A673 (cell line): ENCODE data around the gene RASL10B. TPM values are rescaled to one million over a fixed set of nuclear protein-coding genes. Genes with fewer than 3 reads are reported as not detected.

Source experiments
- BruUV-seq: library from RNA; stranded (reverse); fragments of 400-500 nt; replicated peaks from 2 replicates; lab custom pipeline; 2021; lab: Mats Ljungman, UMichigan
- CTCF ChIA-PET: fragments of 300-600 bp; sonication (Branson Sonifier 250); formaldehyde crosslinking; loops from one replicate; lab custom pipeline; 2022; ENCODE audit warnings: antibody characterized with exemption; lab: Charles Lee
- POLR2A ChIA-PET: fragments of 300-600 bp; sonication (Branson Sonifier 250); formaldehyde crosslinking; loops from one replicate; lab custom pipeline; 2022; ENCODE audit warnings: antibody characterized with exemption; ENCODE audit not compliant: low non-redundant PET; lab: Charles Lee
- DNase-seq: peaks from one replicate; pipeline ENCODE4 v3.0.0-alpha.2; 2015; ENCODE audit warnings: low spot score
- H3K27ac ChIP-seq: fragments of 200-600 bp; sonication (generic); 2 replicates; pipeline ENCODE4 v1.5.1; 2016; ENCODE audit warnings: mixed run types, low read depth, mild to moderate bottlenecking, mixed read lengths, antibody characterized with exemption, low read length; ENCODE audit not compliant: poor library complexity, severe bottlenecking
- H3K27me3 ChIP-seq: fragments of 200-600 bp; sonication (generic); replicated peaks from 2 replicates; pipeline ENCODE4 v1.6.1; 2017; ENCODE audit warnings: mixed run types, low read depth, mild to moderate bottlenecking, mixed read lengths, antibody characterized with exemption, low read length; ENCODE audit not compliant: insufficient read depth, poor library complexity
- H3K36me3 ChIP-seq: fragments of 200-600 bp; sonication (generic); 2 replicates; pipeline ENCODE4 v1.6.1; 2016; ENCODE audit warnings: mixed run types, mild to moderate bottlenecking, mixed read lengths, antibody characterized with exemption, low read length; ENCODE audit not compliant: insufficient read depth, poor library complexity, severe bottlenecking
- H3K4me1 ChIP-seq: fragments of 200-600 bp; sonication (generic); 2 replicates; pipeline ENCODE4 v1.6.1; 2017; ENCODE audit warnings: mixed run types, mild to moderate bottlenecking, mixed read lengths, antibody characterized with exemption, low read length; ENCODE audit not compliant: insufficient read depth, poor library complexity, severe bottlenecking
- H3K4me3 ChIP-seq: fragments of 200-600 bp; sonication (generic); 2 replicates; pipeline ENCODE4 v1.5.1; 2016; ENCODE audit warnings: low read depth, mixed run types, mild to moderate bottlenecking, mixed read lengths, low read length; ENCODE audit not compliant: poor library complexity, severe bottlenecking
- H3K9me3 ChIP-seq: fragments of 200-600 bp; sonication (generic); 2 replicates; pipeline ENCODE4 v1.6.1; 2016; ENCODE audit warnings: mixed run types, low read depth, mild to moderate bottlenecking, mixed read lengths, antibody characterized with exemption, low read length; ENCODE audit not compliant: poor library complexity, severe bottlenecking
- CTCF ChIP-seq: fragments of 300-800, 200-600 bp; sonication (generic); conservative IDR thresholded peaks from 2 replicates; pipeline ENCODE4 v1.5.1; 2017; ENCODE audit warnings: low read depth, mild to moderate bottlenecking, antibody characterized with exemption, low read length, moderate library complexity, mixed read lengths
- EZH2 ChIP-seq: fragments of 200-600 bp; sonication (generic); IDR thresholded peaks from 2 replicates; pipeline ENCODE4 v1.6.1; 2017; ENCODE audit warnings: borderline replicate concordance, low read depth, mild to moderate bottlenecking, mixed read lengths, antibody characterized with exemption, low read length; ENCODE audit not compliant: poor library complexity, severe bottlenecking
- intact Hi-C: fragments of 100-400 bp; cut with micrococcal nuclease; formaldehyde crosslinking; loops from one replicate; pipeline ENCODE4 v1.10.0; 2022; ENCODE audit not compliant: unreplicated experiment
- total RNA-seq: library from RNA; stranded (reverse); gene quantifications from 2 replicates; pipeline ENCODE4 v1.2.3, GENCODE V29; 2021

RASL10B gene
- total RNA-seq, 1 experiment from 2014 or later, result 15.9 TPM

GRCh38 chr17:35745749-35746320 lies 14.4 kb downstream of the RASL10B start:
- CTCF ChIA-PET, result no interaction called here
- no TSS peak for BruUV-seq
- H3K9me3 ChIP-seq, result no peaks in the 10 kb centered on the region
- no peak overlapping the region for H3K4me3 ChIP-seq
- no peak for DNase-seq
- H3K36me3 ChIP-seq, result no peaks in the 10 kb centered on the region
- no peak for TF ChIP-seq EZH2
- TF ChIP-seq CTCF, result no peak
- intact Hi-C loops, result loop anchor here (2.0 to 10.0 kb wide), 4 partner anchors 133 to 574 kb away; no protein-coding TSS in a partner anchor
- no peak overlapping the region for H3K27ac ChIP-seq
- POLR2A ChIA-PET, result no interaction called here
- H3K27me3 ChIP-seq, result no peaks in the 10 kb centered on the region
- no peaks in the 10 kb centered on the region for H3K4me1 ChIP-seq

- Histone ChIP-seq H3K27me3 (no peaks in the 10 kb centered on the region), H3K9me3 (no peaks in the 10 kb centered on the region), H3K36me3 (no peaks in the 10 kb centered on the region), H3K27ac (no peak overlapping the region), H3K4me1 (no peaks in the 10 kb centered on the region), H3K4me3 (no peak overlapping the region)
- ChIA-PET POLR2A (interaction anchor here (0.6 kb wide), 1 partner anchor 11 kb away, joined by 4 read pairs; no protein-coding TSS in a partner anchor), CTCF (interaction anchor here (0.5 to 1.6 kb wide), 3 partner anchors 39 to 136 kb away, joined by 4 to 17 read pairs (median 9); no protein-coding TSS in a partner anchor)
- intact Hi-C loops, result loop anchor here (2.0 to 10.0 kb wide), 4 partner anchors 135 to 575 kb away; no protein-coding TSS in a partner anchor
- TF ChIP-seq CTCF, result peak; percentile 68
- TF ChIP-seq EZH2, result no peak
- peak; percentile 67 for DNase-seq
- no TSS peak for BruUV-seq
Observed at GRCh38 chr17:35747540-35748017, 16.1 kb downstream of the RASL10B start.

- TF ChIP-seq CTCF (no peak), EZH2 (no peak)
- no peaks in the 10 kb centered on the region for H3K27me3 ChIP-seq
- ChIA-PET CTCF (interaction anchor here (1.6 kb wide), 1 partner anchor 137 kb away, joined by 4 read pairs; no protein-coding TSS in a partner anchor), POLR2A (no interaction called here)
- intact Hi-C loops, result loop anchor here (5.0 to 10.0 kb wide), 3 partner anchors 206 to 576 kb away; no protein-coding TSS in a partner anchor
- no peak for DNase-seq
- no peak overlapping the region for H3K4me3 ChIP-seq
- no peak overlapping the region for H3K27ac ChIP-seq
- H3K4me1 ChIP-seq, result no peaks in the 10 kb centered on the region
- H3K9me3 ChIP-seq, result no peaks in the 10 kb centered on the region
- no TSS peak for BruUV-seq
- no peaks in the 10 kb centered on the region for H3K36me3 ChIP-seq
Observed at GRCh38 chr17:35748341-35748841, 17.0 kb downstream of the RASL10B start.
